ENCODE results near the gene TEX53. TPM values are rescaled to one million over a fixed set of nuclear protein-coding genes. Genes with fewer than 3 reads are reported as not detected.

TEX53 gene
- total RNA-seq, 2 donors from 2014 or later = not detected

GRCh38 chr9:114613919-114614318, 43.7 kb downstream of the TEX53 start:
- intact Hi-C loops (cut with DNase I) = no loop called here

GRCh38 chr9:114613087-114613486, 44.5 kb downstream of the TEX53 start:
- peak; percentile 15 for DNase-seq (ENCODE audit: low spot score)
- intact Hi-C loops (cut with DNase I) = no loop called here

More at GRCh38 chr9:114613919-114614318, 43.7 kb downstream of the TEX53 start:
- no peak for DNase-seq (ENCODE audit: low spot score)

GRCh38 chr9:114612272-114612923, 45.2 kb downstream of the TEX53 start:
- intact Hi-C loops (cut with DNase I) = no loop called here
- DNase-seq (ENCODE audit: low spot score) = peak; percentile 52

GRCh38 chr9:114611516-114612271, 45.9 kb downstream of the TEX53 start:
- intact Hi-C loops (cut with DNase I) = no loop called here

GRCh38 chr9:114608525-114608796, 49.1 kb downstream of the TEX53 start:
- DNase-seq (ENCODE audit: low spot score) = no peak
- intact Hi-C loops (cut with DNase I) = no loop called here

More at GRCh38 chr9:114611516-114612271, 45.9 kb downstream of the TEX53 start:
- DNase-seq (ENCODE audit: low spot score) = peak; percentile 85

GRCh38 chr9:114607671-114608524, 49.7 kb downstream of the TEX53 start:
- intact Hi-C loops (cut with DNase I) = no loop called here

GRCh38 chr9:114606597-114607207, 50.9 kb downstream of the TEX53 start:
- intact Hi-C loops (cut with DNase I) = no loop called here
- DNase-seq (ENCODE audit: low spot score) = peak; percentile 76

More at GRCh38 chr9:114607671-114608524, 49.7 kb downstream of the TEX53 start:
- peak; percentile 43 for DNase-seq (ENCODE audit: low spot score)

Other genes with a start within 250 kb of the TEX53 start
- gene WHRN, start 152.3 kb downstream of the TEX53 start, total RNA-seq = 1 to 10 TPM; 2.5 to 2.6 TPM
- gene ATP6V1G1, start 70.0 kb downstream of the TEX53 start, total RNA-seq = 10 to 100 TPM; 70.6 to 73.3 TPM
- gene TMEM268, start 46.5 kb downstream of the TEX53 start, total RNA-seq = 10 to 100 TPM; 10.5 to 11.2 TPM
- gene TEX48, start 24.4 kb upstream of the TEX53 start, total RNA-seq = not detected
- under 1 TPM; 0.28 to 0.52 TPM for gene TNFSF15, start 148.2 kb upstream of the TEX53 start, total RNA-seq

All from posterior vena cava (tissue), 2 donors.